HCT116 (cell line): ENCODE data around the gene MCFD2.

Source experiments
- CTCF ChIP-seq, 3 experiments: fragments of 200-600 bp in 1 of 3; sonication (generic) in 1 of 3; IDR thresholded peaks in 2 of 3; conservative IDR thresholded peaks in 1 of 3; 2 replicates each; pipeline ENCODE4 v1.5.1; 2012 to 2017; ENCODE audit warnings: low read depth in 2 of 3, low read length in 2 of 3, antibody characterized with exemption in 1 of 3, borderline replicate concordance in 1 of 3, control low read depth in 1 of 3, mild to moderate bottlenecking in 1 of 3, mixed read lengths in 1 of 3, mixed run types in 1 of 3, moderate library complexity in 1 of 3; ENCODE audit not compliant: insufficient read depth in 1 of 3
- FOSL1 ChIP-seq: IDR thresholded peaks from 2 replicates; pipeline ENCODE4 v1.6.1; 2012; ENCODE audit warnings: low read depth
- POLR2A ChIP-seq: IDR thresholded peaks from 2 replicates; pipeline ENCODE4 v1.7.0; 2011; ENCODE audit warnings: borderline replicate concordance; ENCODE audit not compliant: insufficient read depth, insufficient read length; ENCODE audit errors: extremely low read depth
- POLR2AphosphoS5 ChIP-seq: IDR thresholded peaks from 2 replicates; pipeline ENCODE4 v1.6.1; 2011; ENCODE audit warnings: mild to moderate bottlenecking, low read depth, low read length, moderate library complexity
- RAD21 ChIP-seq: IDR thresholded peaks from 2 replicates; pipeline ENCODE4 v1.6.1; 2012; ENCODE audit warnings: low read depth, mild to moderate bottlenecking
- SP1 ChIP-seq: IDR thresholded peaks from 2 replicates; pipeline ENCODE4 v1.6.1; 2012; ENCODE audit warnings: low read depth

GRCh38 chr2:46893269-46893939, 22.2 kb downstream of the MCFD2 start:
- TF ChIP-seq SP1, result no peak
- TF ChIP-seq POLR2A, result no peak
- TF ChIP-seq POLR2AphosphoS5, result no peak
- no peak for TF ChIP-seq CTCF (IDR thresholded peaks at IDR 0.05 in 2 of 3, conservative IDR thresholded peaks at IDR 0.05 in 1 of 3; ENCODE audit: borderline replicate concordance in 1 of 3, insufficient read depth in 1 of 3, low read depth in 2 of 3, low read length in 2 of 3)
- TF ChIP-seq FOSL1, result no peak
- TF ChIP-seq RAD21, result no peak
